Coronary artery (tissue), 2 donors: ENCODE measurements around the gene REELD1.

Experiments
- DNase-seq: peaks from one replicate; pipeline ENCODE4 v3.0.0-alpha.2; 2017; ENCODE audit warnings: low spot score
- H3K27ac ChIP-seq, 2 donors: fragments of 200-600 bp; sonication (generic); one replicate each; pipeline ENCODE4 v1.5.1; 2016 to 2019
- H3K4me3 ChIP-seq: fragments of 200-600 bp; sonication (generic); 2 replicates; pipeline ENCODE4 v1.5.1; 2016; ENCODE audit warnings: mild to moderate bottlenecking, moderate library complexity
- TF ChIP-seq, protein P1 (sequence below): fragments of 200-600 bp; sonication (generic); IDR thresholded peaks from one replicate; pipeline ENCODE4 v1.5.1; 2019; ENCODE audit warnings: antibody characterized with exemption

Gene REELD1

DNA sequence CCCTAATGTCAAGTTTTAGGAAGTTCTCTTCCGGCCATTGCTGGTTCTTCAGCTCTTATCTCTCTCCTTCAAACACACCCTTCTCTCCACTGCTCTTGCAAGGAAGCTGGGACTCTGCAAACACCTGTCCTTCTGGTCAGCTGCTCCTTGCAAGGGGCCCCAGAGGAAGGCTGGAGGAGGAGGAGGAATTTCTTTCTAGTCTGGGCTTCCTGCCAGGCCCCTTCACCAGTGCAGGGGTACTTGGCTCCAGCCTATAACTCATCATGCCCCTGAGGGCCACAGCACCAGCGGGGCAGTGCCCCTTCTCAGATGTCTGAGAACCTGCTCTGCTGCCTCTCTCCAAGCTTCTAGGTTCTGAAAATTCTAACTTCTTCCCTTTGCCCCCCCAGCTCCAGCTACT lies 46.7 kb downstream of the REELD1 start:
- no peak overlapping the region for H3K4me3 ChIP-seq
- H3K27ac ChIP-seq = no peak overlapping the region
- no peak for DNase-seq
- TF ChIP-seq, protein P1, sequence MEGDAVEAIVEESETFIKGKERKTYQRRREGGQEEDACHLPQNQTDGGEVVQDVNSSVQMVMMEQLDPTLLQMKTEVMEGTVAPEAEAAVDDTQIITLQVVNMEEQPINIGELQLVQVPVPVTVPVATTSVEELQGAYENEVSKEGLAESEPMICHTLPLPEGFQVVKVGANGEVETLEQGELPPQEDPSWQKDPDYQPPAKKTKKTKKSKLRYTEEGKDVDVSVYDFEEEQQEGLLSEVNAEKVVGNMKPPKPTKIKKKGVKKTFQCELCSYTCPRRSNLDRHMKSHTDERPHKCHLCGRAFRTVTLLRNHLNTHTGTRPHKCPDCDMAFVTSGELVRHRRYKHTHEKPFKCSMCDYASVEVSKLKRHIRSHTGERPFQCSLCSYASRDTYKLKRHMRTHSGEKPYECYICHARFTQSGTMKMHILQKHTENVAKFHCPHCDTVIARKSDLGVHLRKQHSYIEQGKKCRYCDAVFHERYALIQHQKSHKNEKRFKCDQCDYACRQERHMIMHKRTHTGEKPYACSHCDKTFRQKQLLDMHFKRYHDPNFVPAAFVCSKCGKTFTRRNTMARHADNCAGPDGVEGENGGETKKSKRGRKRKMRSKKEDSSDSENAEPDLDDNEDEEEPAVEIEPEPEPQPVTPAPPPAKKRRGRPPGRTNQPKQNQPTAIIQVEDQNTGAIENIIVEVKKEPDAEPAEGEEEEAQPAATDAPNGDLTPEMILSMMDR = no peak

DNA sequence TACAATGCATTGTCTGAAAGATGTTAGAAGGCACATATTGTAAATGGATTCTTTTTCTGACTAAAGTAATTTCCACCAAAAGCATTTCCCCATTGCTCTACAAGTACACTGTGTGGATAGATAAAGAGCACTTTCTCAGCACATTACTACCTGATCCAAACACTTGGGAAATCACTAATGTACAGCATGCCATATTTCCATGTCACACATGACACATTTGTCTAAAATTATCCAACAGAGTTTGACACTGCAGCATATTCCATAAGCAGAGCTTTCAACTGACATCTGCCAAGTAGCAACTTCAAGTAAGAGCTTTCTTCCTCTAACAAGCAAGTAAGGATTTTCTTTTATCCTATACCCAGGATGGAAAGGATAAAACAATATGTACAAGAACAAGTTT lies 49.5 kb downstream of the REELD1 start:
- no peak overlapping the region for H3K27ac ChIP-seq
- TF ChIP-seq, protein P1 = no peak
- no peak overlapping the region for H3K4me3 ChIP-seq
- DNase-seq = no peak

DNA sequence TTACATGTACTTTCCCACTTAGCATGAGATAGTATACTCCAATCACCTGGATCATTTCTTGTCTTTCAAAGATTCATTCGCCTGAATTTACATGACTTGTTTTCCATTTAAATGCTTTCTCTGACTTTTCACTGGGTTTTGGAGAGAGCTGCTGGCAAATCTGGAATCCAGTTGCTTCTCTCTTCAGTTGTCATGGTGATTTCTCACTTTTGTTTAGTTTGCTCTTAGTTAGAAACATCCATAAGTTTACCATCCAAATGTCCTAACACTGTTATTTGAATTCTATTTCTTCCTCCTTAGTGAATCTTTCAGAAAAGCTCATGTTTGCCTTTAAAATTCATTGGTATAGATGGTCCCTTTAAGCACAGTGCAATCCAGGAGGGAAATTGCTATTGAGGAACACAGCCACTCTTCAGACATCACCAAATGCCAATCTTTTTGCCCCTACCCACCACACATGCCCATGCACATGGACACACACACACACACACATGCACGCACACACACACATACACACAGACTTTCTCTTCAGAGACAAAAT lies 51.7 kb downstream of the REELD1 start:
- DNase-seq = no peak

DNA sequence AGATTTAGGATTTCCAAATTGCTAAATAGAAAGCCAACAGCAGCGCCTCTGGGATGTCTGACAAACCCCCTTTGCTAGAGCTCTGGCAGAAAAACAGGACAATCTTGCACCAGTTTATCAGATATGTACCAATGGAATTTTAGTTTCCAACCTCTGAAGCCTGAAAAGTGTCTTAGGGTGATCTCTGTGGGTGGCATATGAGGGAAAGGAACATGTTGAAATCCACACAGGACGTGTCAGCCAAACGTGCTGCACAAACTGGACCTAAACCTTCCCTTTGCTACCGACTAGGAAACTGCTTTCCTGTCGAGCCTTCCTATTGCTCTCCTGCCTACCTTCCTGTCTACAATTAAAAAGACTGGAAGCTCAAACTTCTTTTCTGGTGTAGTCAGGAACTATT lies 53.5 kb downstream of the REELD1 start:
- no peak for DNase-seq
- TF ChIP-seq, protein P1 = no peak
- Histone ChIP-seq H3K27ac (peak overlapping the region in 1 of 2 donors; percentile 42), H3K4me3 (no peak overlapping the region)

More for the DNA sequence above, 51.7 kb downstream of the REELD1 start:
- TF ChIP-seq, protein P1 = no peak
- Histone ChIP-seq H3K27ac (no peak overlapping the region), H3K4me3 (no peak overlapping the region)

DNA sequence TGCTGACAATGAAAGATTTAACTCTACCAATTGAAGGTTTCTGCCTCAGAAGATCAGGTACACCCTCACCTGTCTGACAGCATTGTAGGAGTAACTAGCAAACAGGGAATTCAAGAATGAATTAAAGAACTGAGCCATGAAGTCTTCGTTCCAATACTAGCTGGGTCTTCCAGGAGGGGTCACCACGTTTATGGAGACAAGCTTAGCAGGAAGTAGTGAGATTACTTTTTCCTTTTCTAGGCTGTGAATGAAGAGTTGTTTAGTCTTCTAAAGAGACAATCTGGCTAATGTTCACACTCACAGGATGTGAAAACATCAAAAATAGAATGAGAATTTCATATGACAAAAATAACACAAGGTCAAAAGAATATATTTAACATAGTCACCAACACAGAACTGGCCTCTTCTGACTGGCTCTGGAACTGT lies 54.9 kb downstream of the REELD1 start:
- TF ChIP-seq, protein P1 = no peak
- H3K27ac ChIP-seq = no peak overlapping the region
- H3K4me3 ChIP-seq = no peak overlapping the region
- no peak for DNase-seq

DNA sequence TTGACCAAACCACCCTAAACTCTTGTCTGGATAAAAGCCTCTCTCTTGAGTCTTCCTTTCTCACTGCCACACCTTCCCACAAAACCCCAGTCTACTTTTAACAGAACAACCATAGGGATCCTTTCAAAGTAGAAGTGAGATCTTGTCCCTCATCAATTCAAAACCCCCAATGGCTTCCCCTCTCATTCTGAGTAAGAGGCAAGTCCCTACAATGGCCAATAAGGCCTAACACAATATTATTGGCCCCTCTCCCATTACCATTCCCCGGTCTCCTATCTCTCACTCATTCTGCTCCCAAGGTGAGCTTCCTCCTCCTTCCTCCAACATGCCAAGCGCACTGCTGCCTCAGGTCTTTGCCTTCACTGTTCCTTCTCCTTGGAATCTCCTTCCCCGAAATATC lies 57.1 kb downstream of the REELD1 start:
- Histone ChIP-seq H3K4me3 (no peak overlapping the region), H3K27ac (no peak overlapping the region)
- no peak for DNase-seq
- TF ChIP-seq, protein P1 = no peak

DNA sequence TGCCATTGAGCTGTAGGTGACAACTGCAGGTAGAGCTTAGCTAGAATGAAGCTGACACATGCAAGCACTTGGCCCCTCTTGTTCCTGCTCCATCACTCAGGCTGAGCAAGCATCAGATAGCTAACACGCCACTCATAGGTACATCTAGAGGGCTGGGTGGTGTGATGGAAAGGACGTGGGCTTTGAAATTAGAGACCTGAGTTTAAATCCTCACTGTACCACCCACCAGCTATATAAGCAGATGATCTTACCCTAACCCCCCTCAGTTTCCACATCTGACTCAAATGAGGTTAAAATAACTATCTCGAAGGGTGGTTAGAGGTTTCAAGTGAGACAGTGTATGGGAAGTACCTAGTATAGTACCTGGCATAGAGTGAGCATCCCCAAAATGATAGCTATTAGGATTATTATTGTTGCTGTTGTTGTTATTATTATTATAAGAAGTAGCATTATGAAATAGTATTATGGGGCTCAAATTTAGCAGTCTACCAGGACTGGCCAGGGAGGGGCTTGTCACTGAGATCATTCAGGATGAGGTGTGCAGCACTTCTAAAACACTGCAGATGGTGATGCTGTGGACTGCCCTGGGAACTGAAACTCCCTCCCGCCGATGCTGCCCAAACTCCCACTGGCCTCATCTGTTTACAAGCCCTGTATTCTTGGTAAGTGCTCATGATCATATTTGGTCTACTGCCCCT lies 59.0 kb downstream of the REELD1 start:
- Histone ChIP-seq H3K4me3 (no peak overlapping the region), H3K27ac (no peak overlapping the region)
- DNase-seq = no peak
- TF ChIP-seq, protein P1 = no peak
